SK-N-SH (cell line): ENCODE data around the gene OR52M1. TPM values are rescaled to one million over a fixed set of nuclear protein-coding genes. Genes with fewer than 3 reads are reported as not detected.

Source experiments
- CTCF ChIA-PET: fragments of 300-600, 350-600 bp; formaldehyde crosslinking; extraction: SDS; loops from one replicate; lab custom pipeline; 2021; lab: Yijun Ruan, JAX
- POLR2A ChIA-PET: fragments of 350-600 bp; sonication (Branson Sonifier 250); formaldehyde crosslinking; extraction: SDS; loops from one replicate; lab custom pipeline; 2020; ENCODE audit warnings: antibody characterized with exemption, inconsistent platforms; lab: Yijun Ruan, JAX
- DNase-seq: peaks from one replicate; pipeline ENCODE4 v3.0.0; 2012
- H2AFZ ChIP-seq: fragments of 200-600 bp; sonication (generic); 2 replicates; pipeline ENCODE4 v1.8.1; 2016; ENCODE audit warnings: antibody characterized with exemption, mild to moderate bottlenecking, low read depth
- H3F3A ChIP-seq: fragments of 200-600 bp; sonication (generic); replicated peaks from 2 replicates; pipeline ENCODE3; 2016; ENCODE audit warnings: antibody characterized with exemption, mild to moderate bottlenecking; ENCODE audit not compliant: insufficient read depth
- H3K27ac ChIP-seq, 2 experiments: fragments of 200-500 bp in 1 of 2; fragments of 200-600 bp in 1 of 2; sonication (Bioruptor generic) in 1 of 2; sonication (generic), shearing (Covaris generic) in 1 of 2; 2 replicates each; pipeline versions ENCODE4 v1.5.1 to v1.6.1; 2014 to 2016; ENCODE audit warnings: low read depth in 2 of 2, inconsistent platforms in 1 of 2, low read length in 1 of 2, mild to moderate bottlenecking in 1 of 2, mixed read lengths in 1 of 2
- H3K27me3 ChIP-seq: fragments of 200-600 bp; sonication (generic), shearing (Covaris generic); 2 replicates; pipeline ENCODE4 v1.6.1; 2016; ENCODE audit warnings: mixed run types; ENCODE audit not compliant: insufficient read depth
- H3K36me3 ChIP-seq, 2 experiments: fragments of 200-500 bp in 1 of 2; fragments of 200-600 bp in 1 of 2; sonication (Bioruptor generic) in 1 of 2; sonication (generic) in 1 of 2; replicated peaks in 1 of 2; 2 replicates each; pipeline versions ENCODE3 to v1.5.1; 2014 to 2016; ENCODE audit warnings: low read length in 1 of 2, mild to moderate bottlenecking in 1 of 2; ENCODE audit not compliant: insufficient read depth in 2 of 2, control insufficient read depth in 1 of 2
- H3K4me1 ChIP-seq, 2 experiments: fragments of 200-500 bp in 1 of 2; fragments of 200-600 bp in 1 of 2; sonication (Bioruptor generic) in 1 of 2; sonication (generic), shearing (Covaris generic) in 1 of 2; 2 replicates each; pipeline versions ENCODE4 v1.5.1 to v1.6.1; 2014 to 2016; ENCODE audit warnings: low read depth in 1 of 2, low read length in 1 of 2, mixed run types in 1 of 2; ENCODE audit not compliant: insufficient read depth in 2 of 2, control insufficient read depth in 1 of 2
- H3K4me2 ChIP-seq: fragments of 200-600 bp; sonication (generic), shearing (Covaris generic); 2 replicates; pipeline ENCODE4 v1.6.1; 2017; ENCODE audit warnings: mixed run types
- H3K4me3 ChIP-seq, 2 experiments: fragments of 200-500 bp in 1 of 2; fragments of 200-600 bp in 1 of 2; sonication (Bioruptor generic) in 1 of 2; sonication (generic), shearing (Covaris generic) in 1 of 2; 2 replicates each; pipeline versions ENCODE4 v1.5.1 to v1.8.1; 2014 to 2016; ENCODE audit warnings: low read depth in 2 of 2, inconsistent platforms in 1 of 2, low read length in 1 of 2, mild to moderate bottlenecking in 1 of 2, mixed read lengths in 1 of 2, moderate library complexity in 1 of 2
- H3K79me2 ChIP-seq: fragments of 200-600 bp; sonication (generic); 2 replicates; pipeline ENCODE4 v1.8.1; 2017; ENCODE audit warnings: mild to moderate bottlenecking; ENCODE audit not compliant: insufficient read depth
- H3K9ac ChIP-seq: fragments of 200-600 bp; sonication (generic); 2 replicates; pipeline ENCODE4 v1.6.1; 2017; ENCODE audit warnings: mixed run types
- H3K9me2 ChIP-seq: fragments of 200-600 bp; sonication (generic); 2 replicates; pipeline ENCODE4 v1.6.1; 2017; ENCODE audit warnings: mixed run types
- H3K9me3 ChIP-seq: fragments of 200-600 bp; sonication (generic); 2 replicates; pipeline ENCODE4 v1.6.1; 2017; ENCODE audit warnings: mixed run types, mild to moderate bottlenecking, moderate library complexity
- H4K20me1 ChIP-seq: fragments of 200-600 bp; sonication (generic); 2 replicates; pipeline ENCODE4 v1.6.1; 2017; ENCODE audit warnings: mild to moderate bottlenecking, mixed run types; ENCODE audit not compliant: insufficient read depth
- ELF1 ChIP-seq: IDR thresholded peaks from 2 replicates; pipeline ENCODE4 v1.4.0; 2012
- EP300 ChIP-seq, 2 experiments: IDR thresholded peaks; 2 replicates each; pipeline versions ENCODE4 v1.4.0 to v1.6.1; 2012; ENCODE audit warnings: borderline replicate concordance in 1 of 2, low read depth in 1 of 2, low read length in 1 of 2
- EZH2phosphoT487 ChIP-seq: fragments of 200-600 bp; sonication (generic); IDR thresholded peaks from 2 replicates; pipeline ENCODE4 v1.6.1; 2017; ENCODE audit warnings: low read depth, mixed run types, mild to moderate bottlenecking, antibody characterized with exemption, moderate library complexity, borderline replicate concordance
- JUND ChIP-seq: IDR thresholded peaks from 2 replicates; pipeline ENCODE4 v1.4.0; 2012
- MEF2A ChIP-seq: IDR thresholded peaks from 2 replicates; pipeline ENCODE4 v1.4.0; 2012; ENCODE audit warnings: low read depth, borderline replicate concordance
- MXI1 ChIP-seq: IDR thresholded peaks from 2 replicates; pipeline ENCODE4 v1.6.1; 2012; ENCODE audit warnings: mild to moderate bottlenecking, low read depth, low read length, improper control_type of control experiment
- NFIC ChIP-seq: IDR thresholded peaks from 2 replicates; pipeline ENCODE4 v1.4.0; 2012; ENCODE audit warnings: borderline replicate concordance
- PBX3 ChIP-seq: IDR thresholded peaks from 2 replicates; pipeline ENCODE4; 2012
- POLR2AphosphoS5 ChIP-seq: IDR thresholded peaks from 2 replicates; pipeline ENCODE4 v1.6.1; 2012; ENCODE audit warnings: low read depth, low read length
- RAD21 ChIP-seq: IDR thresholded peaks from 2 replicates; pipeline ENCODE4 v1.6.1; 2012; ENCODE audit warnings: mild to moderate bottlenecking, low read length
- RFX5 ChIP-seq: IDR thresholded peaks from 2 replicates; pipeline ENCODE4 v1.6.1; 2012; ENCODE audit warnings: mild to moderate bottlenecking, improper control_type of control experiment, low read length
- RXRA ChIP-seq: IDR thresholded peaks from 2 replicates; pipeline ENCODE4 v1.4.0; 2012; ENCODE audit warnings: low read depth, mild to moderate bottlenecking, borderline replicate concordance
- TAF1 ChIP-seq: IDR thresholded peaks from 2 replicates; pipeline ENCODE4 v1.6.1; 2012; ENCODE audit warnings: low read depth, mild to moderate bottlenecking, low read length, moderate library complexity, borderline replicate concordance
- USF2 ChIP-seq: fragments of 150-350 bp; IDR thresholded peaks from 2 replicates; pipeline ENCODE4 v1.6.1; 2017; ENCODE audit warnings: antibody characterized with exemption, low read length, low read depth, borderline replicate concordance
- WGBS: methylation state at CpG from one replicate; pipeline ENCODE4 v1.1.6; 2017; ENCODE audit warnings: low lambda C conversion rate; 5-methylcytosine and 5-hydroxymethylcytosine counted together
- polyA plus RNA-seq, 3 experiments: library from polyadenylated mRNA; depleted of rRNA; stranded (reverse); fragments of >200 nt; gene quantifications; 2 replicates each; pipeline ENCODE4 v1.2.3, GENCODE V29; 2012

Gene OR52M1
- polyA plus RNA-seq, 1 of the 3 experiments (the other 2 are of a cell fraction), result not detected

- no peaks in the 10 kb centered on the region for H3K4me1 ChIP-seq
- no peaks in the 10 kb centered on the region for H3K79me2 ChIP-seq
- H3K27ac ChIP-seq, result no peak within 1 kb of the TSS
- POLR2A ChIA-PET, result no interaction called here
- no peak for TF ChIP-seq PBX3
- no peak for TF ChIP-seq EP300 (IDR thresholded peaks at IDR 0.05; ENCODE audit: borderline replicate concordance in 1 of 2, low read depth in 1 of 2, low read length in 1 of 2)
- no peak for TF ChIP-seq EZH2phosphoT487
- no peak for TF ChIP-seq RXRA
- TF ChIP-seq ELF1, result no peak
- TF ChIP-seq NFIC, result no peak
- TF ChIP-seq USF2, result no peak
- no peak for TF ChIP-seq TAF1
- TF ChIP-seq JUND, result no peak
- TF ChIP-seq RFX5, result no peak
- no peak for TF ChIP-seq MXI1
- no peak for TF ChIP-seq MEF2A
- no peak for TF ChIP-seq RAD21
- TF ChIP-seq POLR2AphosphoS5, result no peak
- no peak within 1 kb of the TSS for H3K9ac ChIP-seq
- H2AFZ ChIP-seq, result no peak within 1 kb of the TSS
- H3K36me3 ChIP-seq, result no peaks in the 10 kb centered on the region
- no peak for DNase-seq
- H3K27me3 ChIP-seq, result no peaks in the 10 kb centered on the region
- no peak within 1 kb of the TSS for H3K4me2 ChIP-seq
- no peaks in the 10 kb centered on the region for H3K9me2 ChIP-seq
- H3K4me3 ChIP-seq, result no peak within 1 kb of the TSS
- H4K20me1 ChIP-seq, result no peaks in the 10 kb centered on the region
- 12% methylated on average over 1 of the region's 1 CpG for WGBS
- CTCF ChIA-PET, result no interaction called here
- no peaks in the 10 kb centered on the region for H3F3A ChIP-seq
- H3K9me3 ChIP-seq, result no peaks in the 10 kb centered on the region
These were observed 48.7 kb downstream of the OR52M1 start, which contains the start of gene OR52I1 for GRCh38 chr11:4593739-4594138. TSS of gene OR52I1 (plus strand) at chr11:4594039. CDS start at chr11:4594039, 0 bp downstream.

Other genes starting within 250 kb of the OR52M1 start
- gene OR52B4, start 176.8 kb upstream of the OR52M1 start, polyA plus RNA-seq (2012; rRNA removed), result not detected in 2 replicates
- gene TRIM21, start 151.5 kb upstream of the OR52M1 start, polyA plus RNA-seq (2012; rRNA removed), result 11.0 and 12.5 TPM in 2 replicates
- not detected in 2 replicates for gene OR52K2, start 95.9 kb upstream of the OR52M1 start, polyA plus RNA-seq (2012; rRNA removed)
- not detected in 2 replicates for gene OR52K1, start 62.5 kb upstream of the OR52M1 start, polyA plus RNA-seq (2012; rRNA removed)
- gene OR52I2, start 36.6 kb downstream of the OR52M1 start, polyA plus RNA-seq (2012; rRNA removed), result not detected in 2 replicates
- not detected in 2 replicates for gene OR52I1, start 48.8 kb downstream of the OR52M1 start, polyA plus RNA-seq (2012; rRNA removed)
- 4.9 and 6.1 TPM in 2 replicates for gene TRIM68, start 63.0 kb downstream of the OR52M1 start, polyA plus RNA-seq (2012; rRNA removed)
- not detected in 2 replicates for gene OR51D1, start 92.3 kb downstream of the OR52M1 start, polyA plus RNA-seq (2012; rRNA removed)
- gene OR51E1, start 98.8 kb downstream of the OR52M1 start, polyA plus RNA-seq (2012; rRNA removed), result not detected in 2 replicates
- gene OR51E2, start 152.7 kb downstream of the OR52M1 start, polyA plus RNA-seq (2012; rRNA removed), result 0.03 TPM in 1 of 2 replicates, not detected in the other
- gene MMP26, start 159.6 kb downstream of the OR52M1 start, polyA plus RNA-seq (2012; rRNA removed), result not detected in 2 replicates
- not detected in 2 replicates for gene OR51F1, start 224.7 kb downstream of the OR52M1 start, polyA plus RNA-seq (2012; rRNA removed)